ENCODE measurements around the gene IGSF21.

DNA sequence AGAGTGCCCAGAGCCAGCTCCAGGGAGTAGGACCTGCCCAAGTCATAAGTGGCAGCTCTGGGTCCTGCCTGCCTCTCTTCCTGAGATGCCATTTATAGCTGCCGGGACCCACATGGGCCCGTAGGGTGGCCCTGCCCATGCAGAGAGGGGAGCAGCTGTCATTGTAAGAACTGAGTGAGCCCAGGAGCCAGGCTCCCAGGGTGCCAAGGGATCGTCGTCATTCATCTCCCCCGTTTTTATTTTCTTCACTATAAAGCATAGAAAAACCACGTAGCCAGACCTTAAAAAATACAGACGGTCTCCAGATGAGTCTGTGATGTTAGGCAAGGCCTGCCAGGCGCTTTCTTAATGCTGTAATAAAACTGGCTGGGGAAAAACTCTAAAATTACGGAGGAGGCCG lies 90.7 kb downstream of the IGSF21 start:
- TF ChIP-seq, protein P1, sequence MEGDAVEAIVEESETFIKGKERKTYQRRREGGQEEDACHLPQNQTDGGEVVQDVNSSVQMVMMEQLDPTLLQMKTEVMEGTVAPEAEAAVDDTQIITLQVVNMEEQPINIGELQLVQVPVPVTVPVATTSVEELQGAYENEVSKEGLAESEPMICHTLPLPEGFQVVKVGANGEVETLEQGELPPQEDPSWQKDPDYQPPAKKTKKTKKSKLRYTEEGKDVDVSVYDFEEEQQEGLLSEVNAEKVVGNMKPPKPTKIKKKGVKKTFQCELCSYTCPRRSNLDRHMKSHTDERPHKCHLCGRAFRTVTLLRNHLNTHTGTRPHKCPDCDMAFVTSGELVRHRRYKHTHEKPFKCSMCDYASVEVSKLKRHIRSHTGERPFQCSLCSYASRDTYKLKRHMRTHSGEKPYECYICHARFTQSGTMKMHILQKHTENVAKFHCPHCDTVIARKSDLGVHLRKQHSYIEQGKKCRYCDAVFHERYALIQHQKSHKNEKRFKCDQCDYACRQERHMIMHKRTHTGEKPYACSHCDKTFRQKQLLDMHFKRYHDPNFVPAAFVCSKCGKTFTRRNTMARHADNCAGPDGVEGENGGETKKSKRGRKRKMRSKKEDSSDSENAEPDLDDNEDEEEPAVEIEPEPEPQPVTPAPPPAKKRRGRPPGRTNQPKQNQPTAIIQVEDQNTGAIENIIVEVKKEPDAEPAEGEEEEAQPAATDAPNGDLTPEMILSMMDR (IDR thresholded peaks at IDR 0.05): no peak
- TF ChIP-seq POLR2A (IDR thresholded peaks at IDR 0.05): no peak
